ENCODE measurements around the gene ANKRD11.

The ANKRD11 gene

DNA sequence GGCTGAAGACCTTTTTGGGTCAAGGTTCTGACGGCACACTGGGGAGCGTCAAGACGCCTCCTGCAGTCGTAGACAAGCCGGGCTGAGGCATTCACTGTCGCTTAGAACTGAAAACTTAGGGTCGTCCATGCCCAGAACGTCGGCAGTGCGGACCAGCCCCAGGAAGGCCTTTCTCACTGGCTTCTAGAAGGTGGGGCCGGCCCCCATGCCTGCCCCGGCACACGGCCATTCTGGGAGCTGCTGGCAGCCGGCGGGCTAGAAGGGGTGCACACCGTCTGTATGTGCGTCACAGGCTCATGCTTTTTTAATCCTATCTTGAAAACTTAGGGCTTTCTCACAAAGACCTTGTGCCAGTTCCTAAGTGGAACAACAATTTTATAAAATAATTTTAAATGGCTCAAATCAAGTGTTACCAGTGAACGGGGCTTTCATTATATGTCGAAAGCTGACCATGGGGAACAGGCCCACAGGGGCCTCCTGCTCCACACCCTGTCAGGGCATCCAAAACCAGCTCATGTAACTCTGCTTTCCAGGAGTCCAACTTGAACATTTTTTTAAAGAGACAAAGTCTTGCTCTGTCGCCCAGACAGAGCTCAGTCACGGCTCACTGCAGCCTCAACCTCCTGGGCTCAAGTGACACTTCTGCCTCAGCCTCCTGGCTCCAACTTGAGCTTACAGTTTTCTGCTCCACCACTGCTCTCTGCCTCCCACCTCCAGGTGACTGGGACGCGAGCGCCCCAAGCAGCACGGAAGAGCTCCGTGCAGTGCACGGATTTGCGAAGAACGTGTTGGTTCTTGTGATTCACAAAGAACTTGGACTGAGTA, 111.2 kb downstream of the ANKRD11 start:
- ATAC-seq, result no peak

DNA sequence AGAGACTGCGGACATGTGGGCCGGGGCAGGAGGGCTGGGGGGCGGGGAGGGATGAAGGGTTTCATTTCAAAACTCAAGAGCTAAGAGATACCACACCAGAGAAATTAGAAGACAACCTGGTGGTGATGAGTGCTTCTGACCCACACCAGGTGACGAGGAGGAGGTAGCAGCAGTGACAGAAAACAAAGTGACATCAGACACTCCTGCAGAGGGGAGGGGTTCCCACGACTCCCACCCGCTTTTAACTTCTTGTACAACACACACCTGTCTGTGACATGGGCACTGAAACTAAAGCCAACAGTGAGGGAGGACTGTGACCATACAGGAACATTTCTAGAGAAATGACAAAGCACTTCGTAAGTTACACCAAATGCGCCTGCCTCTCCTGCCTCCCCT, 112.9 kb downstream of the ANKRD11 start:
- peak; percentile 17 to 36 for ATAC-seq

DNA sequence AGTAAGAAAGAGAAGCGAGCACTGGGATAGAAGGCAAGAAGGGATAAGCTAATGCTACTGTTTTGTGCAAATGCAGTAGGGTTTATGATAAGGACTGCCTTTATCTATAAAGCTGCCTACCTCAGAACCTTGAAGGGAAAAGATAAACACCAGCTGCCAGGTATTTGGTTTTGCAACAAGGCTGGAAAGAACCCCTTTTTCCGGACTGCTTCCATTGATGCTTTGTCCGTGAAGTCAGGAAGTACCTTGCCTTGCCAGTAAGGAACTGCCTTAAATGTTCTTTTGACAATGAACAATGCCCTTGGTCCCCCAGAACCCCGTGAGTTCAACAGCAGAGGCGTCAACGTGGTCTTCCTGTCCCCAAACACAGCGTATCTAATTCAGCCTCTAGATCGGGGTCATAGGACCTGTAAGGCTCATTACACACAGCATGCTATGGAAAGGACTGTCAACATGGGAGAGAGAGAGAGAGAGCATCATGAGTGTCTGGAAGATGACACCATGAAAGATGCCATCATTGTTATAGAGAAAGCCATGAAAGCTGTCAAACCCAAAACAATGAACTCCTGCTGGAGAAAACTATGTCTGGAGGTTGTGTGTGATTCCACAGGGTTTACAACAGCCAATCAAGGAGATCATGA, 113.4 kb downstream of the ANKRD11 start:
- no peak for ATAC-seq

GRCh38 chr16:89375686-89376085, 114.7 kb downstream of the ANKRD11 start:
- no peak for ATAC-seq

DNA sequence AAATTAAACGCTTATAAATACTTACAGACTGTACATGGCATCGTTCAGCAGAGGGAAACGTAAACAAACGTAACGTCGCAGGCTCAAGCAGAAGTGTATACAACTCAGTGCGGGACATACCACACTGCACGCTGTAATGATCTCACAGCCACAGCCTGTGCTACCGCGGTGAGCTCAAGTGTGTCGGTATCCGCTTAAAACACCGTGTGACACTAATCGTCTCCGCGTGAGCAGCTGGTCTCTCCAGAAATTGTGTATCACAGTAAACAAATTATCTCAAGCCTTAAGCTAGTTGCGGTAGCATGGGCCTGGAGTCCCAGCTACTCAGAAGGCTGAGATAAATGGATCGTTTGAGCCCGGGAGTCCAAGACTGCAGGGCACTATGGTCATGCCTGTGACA, 115.3 kb downstream of the ANKRD11 start:
- ATAC-seq, result peak in 1 of 2 donors; percentile 19

DNA sequence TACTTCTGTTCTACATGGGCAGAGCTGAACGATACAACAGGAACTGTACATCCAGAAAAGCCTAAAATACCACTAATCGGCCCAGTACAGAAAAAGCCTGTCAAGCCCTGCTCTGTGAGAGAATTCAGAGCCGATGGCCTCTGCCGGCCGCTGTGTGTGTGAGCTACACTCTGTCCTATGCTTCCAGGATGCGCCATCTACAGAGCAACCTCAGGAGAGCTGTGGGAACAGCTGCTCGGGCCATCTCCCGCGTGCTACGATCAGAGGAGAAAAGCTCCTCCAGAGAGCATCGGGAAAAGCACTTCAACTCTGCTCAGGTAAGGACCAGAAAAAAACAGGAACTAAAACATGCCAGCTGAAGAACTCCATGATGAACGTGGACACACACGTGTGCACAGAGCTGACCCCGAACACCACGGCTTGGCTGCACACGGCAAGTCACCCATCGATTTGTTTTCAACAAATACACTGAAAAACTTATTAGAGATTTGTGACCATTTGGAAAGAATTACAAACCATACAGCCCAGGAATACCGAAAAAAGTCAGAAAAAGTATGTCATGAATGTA, 115.9 kb downstream of the ANKRD11 start:
- ATAC-seq, result no peak

DNA sequence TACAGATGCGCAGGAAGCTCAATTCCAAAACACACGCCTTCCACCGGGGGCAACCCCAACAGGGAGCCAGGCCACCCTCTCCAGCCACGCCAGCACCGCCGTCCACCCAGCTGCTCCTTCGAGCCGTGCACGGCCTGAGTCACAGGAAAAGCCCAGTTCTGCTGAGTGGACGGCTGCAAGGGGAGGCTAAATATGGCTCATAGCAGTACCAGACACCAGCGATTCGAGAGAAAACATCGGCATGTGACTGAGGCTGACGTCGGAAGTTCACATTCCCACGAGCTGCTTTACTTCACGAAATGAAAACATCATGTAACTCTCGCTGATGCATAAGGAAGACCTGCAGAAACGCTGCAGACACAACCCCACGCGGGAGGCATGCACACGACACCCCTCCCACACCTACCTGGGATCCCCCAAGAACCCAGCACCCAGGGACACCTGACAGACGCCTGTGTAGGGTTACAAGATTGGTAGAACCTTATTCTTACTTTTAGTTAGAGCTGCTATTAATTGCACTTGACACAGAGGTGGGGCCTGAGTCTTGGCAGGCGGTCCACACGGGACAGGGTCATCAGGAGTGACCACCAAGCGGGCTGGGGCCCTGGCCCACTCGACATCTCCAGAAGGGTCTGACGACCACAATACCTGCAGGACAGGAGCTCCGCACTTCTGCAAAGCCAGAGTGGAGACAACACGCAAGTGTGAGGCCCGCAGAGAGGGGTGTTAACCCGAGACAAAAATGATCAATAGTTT, 116.8 kb downstream of the ANKRD11 start:
- no peak for ATAC-seq

DNA sequence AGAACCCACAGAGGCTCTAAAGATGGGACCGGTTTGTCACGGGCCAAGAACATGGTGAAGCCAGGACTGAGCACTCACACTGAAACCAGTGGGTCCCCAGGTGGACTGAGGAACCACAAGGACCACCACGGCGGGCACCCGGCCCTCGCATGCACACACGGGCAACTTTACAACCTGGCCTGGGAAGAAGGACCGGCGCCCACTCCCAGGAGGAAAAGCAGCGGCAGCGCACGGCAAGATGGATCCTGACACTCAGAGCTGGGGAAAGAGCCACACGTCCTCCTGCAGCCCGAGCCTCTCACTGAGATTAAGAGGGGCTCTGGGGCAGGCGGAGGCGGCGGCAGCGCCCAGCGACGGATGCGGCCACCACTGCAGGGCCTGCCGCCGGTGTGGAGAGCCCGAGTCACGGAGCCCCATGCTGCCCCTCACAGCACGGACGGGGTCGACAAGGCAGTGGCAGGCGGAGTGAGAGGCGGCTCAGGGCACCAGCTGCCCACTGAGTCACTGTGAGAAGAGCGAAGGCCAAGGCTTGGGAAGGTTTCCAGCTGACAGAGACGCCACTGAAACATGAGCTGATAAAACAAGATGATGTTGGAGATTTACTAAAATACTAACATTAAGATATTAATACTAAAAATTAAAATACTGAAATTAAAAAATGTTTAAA, 118.3 kb downstream of the ANKRD11 start:
- no peak for ATAC-seq

DNA sequence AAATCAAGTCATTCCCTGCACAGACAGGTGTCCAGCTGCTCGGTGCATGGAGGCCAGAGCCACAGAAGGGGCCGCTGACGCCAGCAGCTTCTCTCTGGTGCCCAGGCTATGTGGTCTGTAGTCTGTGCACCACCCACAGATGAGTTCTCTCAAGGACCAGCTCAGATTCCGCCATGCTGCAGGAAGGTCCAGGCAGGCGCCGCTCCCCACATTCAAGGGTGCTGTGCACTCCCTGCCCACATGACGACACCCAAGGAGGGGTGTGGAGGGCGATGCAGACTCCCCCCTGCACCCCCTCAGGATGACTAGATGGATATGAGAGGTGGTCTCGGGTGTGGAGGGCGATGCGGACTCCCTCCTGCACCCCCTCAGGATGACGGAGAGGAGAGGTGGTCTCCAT, 119.0 kb downstream of the ANKRD11 start:
- ATAC-seq, result no peak

- ATAC-seq, result no peak
Observed at GRCh38 chr16:89370601-89371000, 119.8 kb downstream of the ANKRD11 start.

- no peak for ATAC-seq
Observed at GRCh38 chr16:89370081-89370511, 120.3 kb downstream of the ANKRD11 start.

DNA sequence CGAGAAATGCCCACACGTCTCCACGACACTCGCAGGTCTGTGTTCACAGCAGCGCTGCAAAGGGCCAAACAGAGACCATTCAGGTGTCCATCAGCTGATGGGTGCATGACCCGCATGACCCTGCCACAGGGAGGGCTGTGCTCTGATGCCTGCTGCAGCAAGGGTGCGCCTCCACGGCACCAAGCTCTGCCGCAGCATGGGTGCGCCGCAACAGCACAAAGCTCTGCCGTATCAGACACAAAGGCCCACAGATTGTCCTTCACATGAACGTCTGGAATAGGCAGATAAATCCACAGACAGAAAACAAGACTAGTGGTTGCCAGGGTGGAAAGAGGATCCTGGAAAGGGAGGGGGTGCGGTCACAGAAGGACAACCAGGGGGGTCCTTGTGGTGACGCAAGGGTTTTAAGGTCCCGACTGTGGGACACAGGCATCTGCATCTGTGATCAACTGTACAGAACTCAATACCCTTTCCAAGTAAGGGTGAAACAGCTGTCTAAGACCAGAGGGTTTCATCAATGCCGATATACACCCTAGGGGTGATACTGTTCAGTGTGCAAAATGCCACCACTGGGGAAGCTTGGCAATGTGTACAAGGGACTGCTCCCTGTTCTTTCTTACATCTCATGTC, 121.0 kb downstream of the ANKRD11 start:
- no peak for ATAC-seq

DNA sequence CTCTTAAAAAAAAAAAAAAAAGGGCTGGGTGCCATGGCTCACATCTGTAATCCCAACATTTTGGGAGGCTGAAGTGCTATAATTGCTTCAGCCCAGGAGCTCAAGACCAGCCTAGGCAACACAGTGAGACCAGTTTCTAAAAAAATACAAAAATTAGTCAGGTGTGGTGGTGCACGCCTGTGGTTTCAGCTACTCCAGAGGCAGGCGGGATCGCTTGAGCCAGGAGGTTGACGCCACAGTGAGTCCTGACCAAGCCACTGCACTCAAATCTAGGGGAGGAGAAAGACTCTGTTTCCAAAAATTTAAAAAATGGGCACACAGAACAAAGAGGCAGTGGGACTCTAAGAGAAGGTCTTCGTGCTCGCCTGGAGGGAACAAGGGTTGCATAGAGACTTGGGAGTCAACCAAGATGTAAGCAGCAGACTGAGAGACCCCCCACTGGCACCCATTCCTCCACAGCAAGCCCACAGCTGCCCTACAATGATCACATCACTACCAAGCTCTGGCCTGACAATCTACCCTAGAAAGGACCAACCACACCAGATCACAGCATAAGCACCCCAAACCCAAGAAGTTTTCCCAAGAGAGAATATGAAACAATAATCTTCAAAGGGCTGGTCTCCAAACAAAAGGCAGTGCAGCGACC, 121.6 kb downstream of the ANKRD11 start:
- no peak for ATAC-seq

DNA sequence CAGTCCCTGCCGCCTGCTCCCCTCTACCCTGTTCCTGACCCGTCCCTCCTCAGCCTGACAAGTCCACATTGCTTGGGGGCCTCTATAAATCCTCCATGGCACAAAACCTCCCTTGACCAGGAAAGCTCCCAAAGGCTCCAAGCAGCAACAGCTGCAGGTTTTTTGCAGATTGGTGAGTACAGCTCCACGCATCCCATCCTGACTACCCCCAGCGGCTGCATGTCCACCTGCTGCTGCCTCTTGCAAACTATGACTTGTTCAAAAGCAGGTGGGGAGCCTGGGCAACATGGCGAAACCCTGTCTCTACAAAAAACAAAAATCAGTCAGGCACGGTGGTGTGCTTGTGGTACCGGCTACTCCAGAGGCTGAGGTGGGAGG, 122.8 kb downstream of the ANKRD11 start:
- no peak for ATAC-seq

GRCh38 chr16:89366561-89367537, 123.5 kb downstream of the ANKRD11 start:
- no peak for ATAC-seq

GRCh38 chr16:89365996-89366395, 124.4 kb downstream of the ANKRD11 start:
- no peak for ATAC-seq

DNA sequence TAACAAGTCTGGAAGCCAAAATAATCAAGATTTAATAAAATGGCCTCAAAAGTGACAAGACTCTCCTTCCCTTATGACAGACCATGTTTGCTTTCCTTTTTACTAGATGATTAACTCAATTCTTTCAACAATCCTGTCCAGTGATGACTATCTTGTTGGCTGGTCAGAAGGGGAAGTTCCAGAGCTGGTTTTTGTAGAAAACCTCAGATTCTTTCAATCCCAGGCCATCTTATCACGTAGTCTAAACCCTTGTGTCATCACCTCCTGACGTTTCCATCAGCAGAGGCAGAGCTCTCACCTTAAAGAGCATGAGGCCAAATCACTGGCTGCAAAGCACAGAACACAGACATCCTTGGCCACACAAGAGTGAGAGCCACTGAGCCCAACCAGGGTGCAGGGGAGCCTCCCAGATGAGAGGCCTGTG, 125.3 kb downstream of the ANKRD11 start:
- ATAC-seq, result peak in 1 of 2 donors; percentile 11

GRCh38 chr16:89364606-89365005, 125.8 kb downstream of the ANKRD11 start:
- ATAC-seq, result no peak

DNA sequence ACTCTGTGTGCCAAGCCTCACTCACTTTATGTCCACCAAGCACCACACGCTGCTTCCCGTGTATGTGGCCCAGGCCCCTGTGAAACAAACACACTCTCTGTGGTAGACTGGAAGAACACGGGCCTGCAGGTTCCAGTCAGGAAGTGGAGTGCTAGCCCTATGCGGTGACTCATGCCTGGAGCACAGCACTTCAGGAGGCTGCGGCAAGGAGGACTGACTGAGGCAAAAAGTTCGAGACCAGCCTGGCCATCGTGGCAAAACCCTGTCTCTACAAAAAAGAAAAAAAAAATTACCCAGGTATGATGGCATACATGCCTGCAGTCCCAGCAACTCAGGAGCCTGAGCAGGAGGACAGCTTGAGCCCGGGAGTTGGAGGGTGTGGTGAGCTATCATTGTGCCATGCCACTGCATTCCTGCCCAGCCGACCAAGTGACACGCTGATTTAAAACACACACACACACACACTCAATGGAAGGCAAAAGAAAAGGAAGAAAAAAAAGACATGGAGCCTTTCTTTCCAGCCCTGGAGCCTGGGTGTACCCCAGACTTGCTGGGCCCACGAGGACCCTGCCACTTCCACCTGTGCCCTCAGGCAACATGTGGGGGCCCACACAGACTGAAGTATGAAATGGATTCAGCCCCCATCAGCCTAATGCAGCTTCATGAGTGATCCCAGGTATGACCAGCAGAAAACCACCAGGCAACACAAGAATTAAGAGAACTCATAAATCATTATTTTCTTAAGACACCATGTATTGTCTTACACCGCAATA, 126.6 kb downstream of the ANKRD11 start:
- peak in 1 of 2 donors; percentile 16 for ATAC-seq
